AG04450 (cell line): ENCODE results near the gene CELA2A. TPM values are rescaled to one million over a fixed set of nuclear protein-coding genes. Genes with fewer than 3 reads are reported as not detected.
"Not testable (repeated sequence)": the region's sequence is repeated elsewhere in the genome, so short reads cannot be mapped to it uniquely, and the experiment has no call there.

Experiments used
- CTCF ChIA-PET: fragments of 300-600, 350-600 bp; formaldehyde crosslinking; extraction: SDS; loops from one replicate; lab custom pipeline; 2022; ENCODE audit warnings: antibody characterized with exemption, inconsistent platforms; lab: Charles Lee
- POLR2A ChIA-PET: fragments of 350-600 bp; formaldehyde crosslinking; extraction: SDS; loops from one replicate; lab custom pipeline; 2021; ENCODE audit warnings: antibody characterized with exemption, inconsistent platforms; lab: Yijun Ruan, JAX
- DNase-seq: peaks from one replicate; pipeline ENCODE4 v3.0.0-alpha.2; 2011; ENCODE audit warnings: low read depth, low spot score
- H3K27ac ChIP-seq: one replicate; pipeline ENCODE4 v1.5.1; 2012; ENCODE audit warnings: low read depth, low read length, control low read depth
- H3K27me3 ChIP-seq: one replicate; pipeline ENCODE4 v1.6.0; 2012; ENCODE audit warnings: low read length; ENCODE audit not compliant: control insufficient read depth, insufficient read depth
- H3K4me3 ChIP-seq: 2 replicates; pipeline ENCODE4 v1.5.1; 2011; ENCODE audit warnings: mild to moderate bottlenecking, low read depth, low read length, control low read depth
- H3K9me3 ChIP-seq: 2 replicates; pipeline ENCODE4 v1.5.1; 2012; ENCODE audit warnings: low read length; ENCODE audit not compliant: control insufficient read depth, insufficient read depth
- polyA plus RNA-seq: library from polyadenylated mRNA; depleted of rRNA; stranded (reverse); fragments of >200 nt; gene quantifications from 2 replicates; pipeline ENCODE4 v1.2.3, GENCODE V29; 2011
- TF ChIP-seq, protein P1 (sequence below): IDR thresholded peaks from 2 replicates; pipeline ENCODE4 v1.5.1; 2011; ENCODE audit warnings: low read depth, low read length, control low read depth, inconsistent platforms

CELA2A gene
- polyA plus RNA-seq, 1 experiment, result not detected

DNA sequence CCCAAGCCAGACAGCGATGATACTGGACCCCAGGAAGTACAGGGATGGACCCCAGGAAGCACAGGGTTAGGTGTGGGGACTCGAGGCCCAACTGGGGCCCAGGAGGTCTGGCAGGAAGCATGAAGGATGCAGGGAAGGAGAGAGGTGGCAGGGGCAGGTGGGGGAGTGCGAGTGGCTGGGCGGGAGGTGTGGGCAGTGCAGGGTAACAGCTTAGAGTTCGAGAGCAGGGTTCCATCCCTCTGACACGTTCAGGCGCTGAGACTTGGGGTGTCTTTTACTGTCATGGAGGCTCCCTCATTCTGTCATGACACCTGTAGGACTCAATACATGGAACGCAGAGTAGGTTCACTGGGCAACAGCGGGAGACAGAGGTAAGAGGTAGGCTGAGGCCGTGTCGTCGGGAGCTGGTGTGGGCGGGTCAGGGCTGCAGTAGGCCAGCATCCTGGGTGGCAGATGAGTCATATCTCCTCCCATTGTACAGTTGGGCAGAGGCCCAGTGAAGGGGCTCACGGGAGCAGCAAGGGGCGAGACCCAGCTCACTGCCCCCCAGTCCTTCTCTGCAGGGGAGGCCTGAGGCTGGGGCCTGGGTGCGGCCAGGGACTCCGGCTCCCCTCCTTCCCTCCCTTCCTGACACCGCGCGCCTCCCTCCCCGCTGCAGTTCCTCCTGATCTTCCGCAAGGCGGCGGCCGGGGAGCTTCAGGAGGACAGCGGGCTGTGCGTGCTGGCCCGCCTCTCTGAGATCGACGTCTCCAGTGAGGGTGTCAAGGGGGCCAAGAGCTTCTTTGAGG, 29.8 kb upstream of the CELA2A start:
- peak overlapping the region; percentile 57 for H3K27ac ChIP-seq
- TF ChIP-seq, protein P1, sequence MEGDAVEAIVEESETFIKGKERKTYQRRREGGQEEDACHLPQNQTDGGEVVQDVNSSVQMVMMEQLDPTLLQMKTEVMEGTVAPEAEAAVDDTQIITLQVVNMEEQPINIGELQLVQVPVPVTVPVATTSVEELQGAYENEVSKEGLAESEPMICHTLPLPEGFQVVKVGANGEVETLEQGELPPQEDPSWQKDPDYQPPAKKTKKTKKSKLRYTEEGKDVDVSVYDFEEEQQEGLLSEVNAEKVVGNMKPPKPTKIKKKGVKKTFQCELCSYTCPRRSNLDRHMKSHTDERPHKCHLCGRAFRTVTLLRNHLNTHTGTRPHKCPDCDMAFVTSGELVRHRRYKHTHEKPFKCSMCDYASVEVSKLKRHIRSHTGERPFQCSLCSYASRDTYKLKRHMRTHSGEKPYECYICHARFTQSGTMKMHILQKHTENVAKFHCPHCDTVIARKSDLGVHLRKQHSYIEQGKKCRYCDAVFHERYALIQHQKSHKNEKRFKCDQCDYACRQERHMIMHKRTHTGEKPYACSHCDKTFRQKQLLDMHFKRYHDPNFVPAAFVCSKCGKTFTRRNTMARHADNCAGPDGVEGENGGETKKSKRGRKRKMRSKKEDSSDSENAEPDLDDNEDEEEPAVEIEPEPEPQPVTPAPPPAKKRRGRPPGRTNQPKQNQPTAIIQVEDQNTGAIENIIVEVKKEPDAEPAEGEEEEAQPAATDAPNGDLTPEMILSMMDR, result peak; percentile 49
- CTCF ChIA-PET, result interaction anchor here (0.5 to 8.6 kb wide), 8 partner anchors 9 to 315 kb away, joined by 3 to 173 read pairs (median 4); no protein-coding TSS in a partner anchor
- POLR2A ChIA-PET, result interaction anchor here (1.6 kb wide), 1 partner anchor 10 kb away, joined by 5 read pairs; no protein-coding TSS in a partner anchor
- H3K27me3 ChIP-seq, result no peaks in the 10 kb centered on the region
- no peak overlapping the region for H3K4me3 ChIP-seq
- H3K9me3 ChIP-seq, result no peaks in the 10 kb centered on the region; the same call in 1 of the 2 replicates
- DNase-seq, result no peak

DNA sequence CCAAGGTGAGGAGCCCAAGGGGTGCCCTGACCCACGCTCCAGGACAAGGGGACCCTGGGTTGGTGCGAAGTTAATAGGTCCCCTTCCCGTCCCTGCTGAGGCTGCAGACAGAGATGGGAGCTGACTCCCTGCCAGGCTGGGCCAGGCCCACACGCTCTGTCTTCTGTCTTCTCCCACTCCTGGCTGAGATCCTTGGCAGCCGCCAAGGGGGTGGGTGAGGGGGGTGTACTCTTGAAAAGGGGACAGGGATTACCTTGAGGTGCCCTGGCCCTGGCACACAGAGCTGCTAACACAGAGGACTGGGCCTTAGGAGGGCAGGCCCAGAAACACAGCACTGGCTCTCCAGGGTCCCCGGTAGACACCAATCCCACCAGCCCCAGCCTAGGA, 29.3 kb upstream of the CELA2A start:
- H3K27ac ChIP-seq, result peak overlapping the region; percentile 57
- ChIA-PET POLR2A (interaction anchor here (1.6 kb wide), 1 partner anchor 10 kb away, joined by 5 read pairs; no protein-coding TSS in a partner anchor), CTCF (interaction anchor here (0.5 to 8.6 kb wide), 8 partner anchors 15 to 315 kb away, joined by 3 to 173 read pairs (median 4); partner anchors contain the start of gene CELA2B)
- H3K4me3 ChIP-seq, result no peak overlapping the region
- no peak for DNase-seq
- TF ChIP-seq, protein P1, result no peak; the same call in 1 of the 2 replicates
- no peaks in the 10 kb centered on the region for H3K27me3 ChIP-seq
- no peaks in the 10 kb centered on the region; the same call in 1 of the 2 replicates for H3K9me3 ChIP-seq

DNA sequence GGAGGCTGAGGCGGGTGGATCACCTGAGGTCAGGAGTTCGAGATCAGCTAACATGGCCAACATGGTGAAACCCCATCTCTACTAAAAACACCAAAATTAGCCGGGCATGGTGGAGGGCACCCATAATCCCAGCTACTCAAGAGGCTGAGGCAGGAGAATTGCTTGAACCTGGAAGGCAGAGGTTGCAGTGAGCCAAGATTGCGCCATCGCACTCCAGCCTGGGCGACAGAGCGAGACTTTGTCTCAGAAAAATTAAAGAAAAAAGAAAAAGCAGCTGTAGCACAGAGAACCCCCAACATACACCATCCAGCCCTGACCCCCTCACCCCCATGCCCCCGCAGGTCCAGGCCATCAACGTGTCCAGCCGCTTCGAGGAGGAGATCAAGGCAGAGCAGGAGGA, 28.3 kb upstream of the CELA2A start:
- POLR2A ChIA-PET, DNase-seq, H3K9me3 ChIP-seq, H3K27me3 ChIP-seq, H3K27ac ChIP-seq, H3K4me3 ChIP-seq: not testable (repeated sequence)
- CTCF ChIA-PET, result interaction anchor here (8.6 kb wide), 1 partner anchor 104 kb away, joined by 173 read pairs; no protein-coding TSS in a partner anchor

DNA sequence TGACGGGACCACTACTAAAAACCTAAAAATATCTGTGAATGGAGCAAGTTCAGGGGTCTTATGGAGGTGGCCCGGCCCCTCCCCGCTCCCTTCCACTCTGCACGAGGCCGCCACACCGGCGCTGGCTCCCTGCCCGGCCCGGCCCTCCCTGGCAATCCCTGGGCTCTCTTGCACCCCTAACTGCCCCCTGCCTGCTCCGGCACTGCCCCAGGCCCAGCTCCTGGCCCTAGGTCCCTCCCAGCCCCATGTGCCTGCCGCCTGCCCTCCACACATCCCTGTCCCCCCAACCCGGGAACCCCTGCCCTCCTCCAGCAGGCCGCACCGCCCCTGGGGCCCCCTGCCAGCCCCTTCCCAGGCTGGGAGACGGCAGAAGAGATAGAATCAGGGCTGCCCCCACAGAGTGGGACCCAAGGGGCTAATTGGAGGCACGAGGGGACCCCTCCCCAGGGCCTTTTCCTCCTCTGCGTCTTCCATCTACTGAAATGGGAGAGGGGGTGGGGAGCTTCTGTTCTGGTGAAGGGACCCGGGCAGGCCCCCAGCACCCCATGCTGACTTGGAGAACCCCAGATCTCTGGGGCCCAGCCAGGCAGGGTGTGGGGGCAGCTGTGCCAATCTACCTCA, 27.6 kb upstream of the CELA2A start:
- no peaks in the 10 kb centered on the region for H3K27me3 ChIP-seq

DNA sequence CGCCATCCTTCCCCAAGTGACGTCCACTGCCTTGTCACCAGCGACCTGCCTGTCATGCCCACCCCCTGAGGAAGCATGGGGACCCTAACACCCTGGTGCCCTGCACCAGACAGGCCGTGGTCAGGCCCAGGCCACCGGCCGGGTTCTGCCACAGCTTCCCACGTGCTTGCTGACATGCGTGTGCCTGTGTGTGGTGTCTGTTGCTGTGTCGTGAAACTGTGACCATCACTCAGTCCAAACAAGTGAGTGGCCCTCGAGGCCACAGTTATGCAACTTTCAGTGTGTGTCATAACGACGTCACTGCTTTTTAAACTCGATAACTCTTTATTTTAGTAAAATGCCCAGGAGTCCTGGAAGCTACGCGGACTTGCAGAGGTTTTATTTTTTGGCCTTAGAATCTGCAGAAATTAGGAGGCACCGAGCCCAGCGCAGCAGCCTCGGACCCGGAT, 26.8 kb upstream of the CELA2A start:
- DNase-seq, result no peak
- H3K4me3 ChIP-seq, result no peak overlapping the region
- CTCF ChIA-PET, result interaction anchor here (1.6 to 8.6 kb wide), 5 partner anchors 10 to 110 kb away, joined by 4 to 173 read pairs (median 27); no protein-coding TSS in a partner anchor
- no peaks in the 10 kb centered on the region for H3K27me3 ChIP-seq
- POLR2A ChIA-PET, result interaction anchor here (0.6 kb wide), 1 partner anchor 8 kb away, joined by 5 read pairs; no protein-coding TSS in a partner anchor
- no peak overlapping the region for H3K27ac ChIP-seq
- TF ChIP-seq, protein P1, result no peak
- no peaks in the 10 kb centered on the region; the same call in 1 of the 2 replicates for H3K9me3 ChIP-seq

More for the DNA sequence above, 27.6 kb upstream of the CELA2A start:
- POLR2A ChIA-PET, result no interaction called here
- H3K4me3 ChIP-seq, result no peak overlapping the region
- H3K9me3 ChIP-seq, result no peaks in the 10 kb centered on the region; the same call in 1 of the 2 replicates
- TF ChIP-seq, protein P1, result no peak
- CTCF ChIA-PET, result interaction anchor here (8.6 kb wide), 1 partner anchor 105 kb away, joined by 173 read pairs; no protein-coding TSS in a partner anchor
- DNase-seq, result no peak
- no peak overlapping the region for H3K27ac ChIP-seq
